ENCODE data around the gene TEX52.
"Not testable (repeated sequence)": the region's sequence is repeated elsewhere in the genome, so short reads cannot be mapped to it uniquely, and the experiment has no call there.

The TEX52 gene

GRCh38 chr12:2857021-2857431, at the start of gene TEX52:
TEX52 (minus strand) TSS chr12:2857039; CDS start chr12:2857026, 13 bp downstream.
- no peak for DNase-seq (ENCODE audit: low read depth)

GRCh38 chr12:2904260-2904659, 47.4 kb upstream of the TEX52 start:
- DNase-seq (ENCODE audit: low read depth), result no peak

DNA sequence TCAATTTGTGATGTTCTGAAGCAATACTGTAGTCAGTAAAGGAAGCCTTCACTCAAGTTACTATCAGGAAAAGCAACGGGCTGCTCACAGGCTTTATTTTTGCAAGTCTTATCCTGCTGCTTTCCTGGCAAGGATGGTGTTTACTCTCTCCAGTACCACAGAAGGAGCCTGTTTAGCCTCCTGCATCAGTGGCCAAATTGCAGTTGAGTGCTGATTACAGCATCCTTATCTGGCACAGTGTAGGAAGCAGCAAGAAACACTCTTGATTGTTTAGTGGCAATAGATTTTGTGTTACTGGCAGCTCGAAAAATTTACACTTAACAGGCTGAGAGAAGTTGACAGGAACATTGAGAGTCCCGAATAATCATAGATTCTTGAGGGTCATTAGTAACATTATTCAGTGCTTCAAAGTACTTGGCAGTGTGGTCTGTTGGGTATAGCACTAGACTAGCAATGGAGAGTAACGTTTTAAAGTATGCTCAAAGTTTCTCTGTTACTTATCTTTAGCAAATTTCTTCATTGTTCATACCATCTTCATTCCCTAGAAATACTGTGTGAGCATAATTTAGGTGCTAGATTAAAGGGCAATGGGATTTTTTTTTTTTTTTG, 45.5 kb upstream of the TEX52 start:
- DNase-seq (ENCODE audit: low read depth), result no peak

DNA sequence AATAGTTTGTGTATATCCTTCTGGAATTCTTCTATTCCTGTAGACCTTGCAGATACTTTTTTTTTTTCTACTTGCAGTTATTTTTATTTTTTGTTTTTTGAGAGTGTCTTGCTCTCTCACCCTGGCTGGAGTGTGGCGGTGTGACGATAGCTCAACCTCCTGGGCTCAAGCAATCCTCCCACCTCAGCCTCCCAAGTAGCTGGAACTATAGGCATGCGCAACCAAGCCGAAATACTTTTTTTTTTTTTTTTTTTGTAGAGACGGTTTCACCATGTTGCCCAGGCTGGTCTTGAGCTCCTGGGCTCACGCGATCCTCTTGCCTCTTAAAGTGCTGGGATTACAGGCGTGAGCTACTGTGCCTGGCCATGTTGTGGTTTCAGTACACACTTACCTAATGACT, 43.8 kb upstream of the TEX52 start:
- no peak for DNase-seq (ENCODE audit: low read depth)

DNA sequence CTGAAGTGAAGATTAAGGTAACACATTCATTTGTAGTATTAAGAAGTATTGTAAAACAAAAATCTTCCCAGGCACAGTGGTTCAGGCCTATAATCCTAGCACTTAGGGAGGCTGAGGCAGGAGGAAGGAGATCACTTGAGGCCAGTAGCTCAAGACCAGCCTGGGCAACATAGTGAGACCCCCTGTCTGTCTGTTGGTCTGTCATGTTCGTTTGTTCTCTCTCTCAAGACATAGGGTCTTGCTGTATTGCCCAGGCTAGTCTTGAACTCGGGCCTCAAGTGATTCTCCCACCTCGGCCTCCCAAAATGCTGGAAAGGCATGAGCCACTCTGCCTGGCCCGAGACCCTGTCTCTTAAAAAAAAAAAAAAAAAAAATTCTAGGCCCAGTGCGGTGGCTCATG, 40.6 kb upstream of the TEX52 start:
- no peak for DNase-seq (ENCODE audit: low read depth)

DNA sequence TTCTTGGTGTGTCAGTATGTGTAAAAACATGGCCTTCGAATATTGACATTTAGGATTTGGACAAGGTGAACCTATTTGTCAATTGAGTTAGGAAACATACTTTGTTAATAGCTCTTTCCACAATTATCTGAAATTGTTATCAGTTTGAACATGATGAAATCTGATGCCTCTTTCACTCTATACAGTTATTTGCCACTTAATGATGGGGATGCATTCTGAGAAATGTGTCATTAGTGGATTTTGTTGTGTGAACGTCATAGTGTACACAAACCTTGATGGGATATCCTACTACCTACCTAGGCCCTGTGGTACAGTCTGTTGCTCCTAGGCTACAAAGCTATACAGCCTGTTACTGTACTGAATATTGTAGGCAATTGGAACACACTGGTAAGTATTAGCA, 38.7 kb upstream of the TEX52 start:
- no peak for DNase-seq (ENCODE audit: low read depth)

DNA sequence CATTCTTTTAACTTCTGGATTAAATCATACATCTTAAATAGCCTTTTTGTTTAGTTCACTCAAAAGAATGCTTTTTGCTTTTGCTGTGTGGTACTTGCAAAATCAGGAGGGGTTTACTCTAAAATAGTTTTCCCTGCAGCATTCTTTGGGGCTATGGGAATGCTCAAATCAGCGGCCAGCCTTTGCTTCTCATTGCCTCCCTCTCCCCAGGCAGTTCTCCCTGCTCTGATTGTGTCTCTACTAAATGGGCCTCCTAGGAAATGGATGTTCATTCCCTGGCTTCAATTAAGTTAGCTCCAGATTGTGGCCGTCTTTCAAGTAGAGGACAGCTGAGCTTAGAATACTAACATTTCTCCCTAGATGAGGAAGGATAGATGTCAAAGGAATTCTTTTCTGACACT, 38.2 kb upstream of the TEX52 start:
- DNase-seq (ENCODE audit: low read depth), result no peak

DNA sequence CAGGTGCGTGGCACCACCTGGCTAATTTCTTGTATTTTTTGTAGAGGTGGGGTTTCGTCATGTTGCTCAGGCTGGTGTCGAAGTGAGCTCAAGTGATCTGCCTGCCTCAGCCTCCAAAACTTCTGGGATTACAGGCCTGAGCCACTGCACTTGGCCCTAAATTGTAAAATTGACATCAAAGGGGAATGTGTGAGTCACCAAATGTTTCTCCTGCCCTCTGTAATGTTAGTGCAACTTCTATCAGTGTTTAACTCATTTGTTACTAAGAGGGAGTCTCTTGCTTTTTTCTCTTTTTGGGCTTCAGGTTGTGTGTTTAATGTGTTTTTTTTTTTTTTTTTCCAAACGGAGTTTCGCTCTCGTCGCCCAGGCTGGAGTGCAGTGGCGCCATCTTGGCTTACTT, 36.2 kb upstream of the TEX52 start:
- DNase-seq (ENCODE audit: low read depth), result peak; percentile 52

- no peak for DNase-seq (ENCODE audit: low read depth)
Observed at GRCh38 chr12:2892246-2892645, 35.4 kb upstream of the TEX52 start.

GRCh38 chr12:2891240-2892053, 34.6 kb upstream of the TEX52 start:
- no peak for DNase-seq (ENCODE audit: low read depth)

- peak; percentile 84 for DNase-seq (ENCODE audit: low read depth)
Observed at GRCh38 chr12:2890388-2891239, 33.8 kb upstream of the TEX52 start, which contains the start of gene TULP3. TULP3 (plus strand) TSS chr12:2890891; CDS start chr12:2890948, 57 bp downstream.

- no peak for DNase-seq (ENCODE audit: low read depth)
Observed at GRCh38 chr12:2890001-2890387, 33.2 kb upstream of the TEX52 start.

- no peak for DNase-seq (ENCODE audit: low read depth)
Observed at GRCh38 chr12:2886768-2887450, 30.1 kb upstream of the TEX52 start.

GRCh38 chr12:2884810-2885209, 28.0 kb upstream of the TEX52 start:
- DNase-seq (ENCODE audit: low read depth), result no peak

DNA sequence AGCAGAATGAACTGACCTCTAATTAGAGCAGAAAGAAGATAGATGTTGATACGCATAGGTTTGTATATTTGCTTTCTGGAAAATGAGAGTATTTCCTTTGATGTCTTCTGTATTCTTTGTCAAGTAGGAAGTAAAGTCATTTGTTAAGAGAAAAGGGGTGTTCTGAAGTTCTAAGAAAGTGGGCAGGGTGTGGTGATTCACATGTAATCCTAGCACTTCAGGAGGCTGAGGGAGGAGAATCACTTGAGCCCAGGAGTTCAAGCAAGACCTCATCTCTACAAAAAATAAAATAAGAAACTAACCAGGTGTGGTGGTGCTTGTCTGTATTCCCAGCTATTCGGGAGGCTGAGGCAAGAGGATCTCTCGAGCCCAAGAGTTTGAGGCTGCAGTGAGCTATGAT, 23.0 kb upstream of the TEX52 start:
- no peak for DNase-seq (ENCODE audit: low read depth)

GRCh38 chr12:2877953-2878732, 21.3 kb upstream of the TEX52 start:
- no peak for DNase-seq (ENCODE audit: low read depth)

GRCh38 chr12:2877047-2877952, 20.5 kb upstream of the TEX52 start, which contains the start of the genes FOXM1 and RHNO1:
FOXM1 (minus strand) TSS chr12:2877174; CDS start chr12:2874478, 2,696 bp downstream.
RHNO1 (plus strand) TSS chr12:2877223; CDS start chr12:2885367, 8,144 bp downstream.
- DNase-seq (ENCODE audit: low read depth), result no peak

DNA sequence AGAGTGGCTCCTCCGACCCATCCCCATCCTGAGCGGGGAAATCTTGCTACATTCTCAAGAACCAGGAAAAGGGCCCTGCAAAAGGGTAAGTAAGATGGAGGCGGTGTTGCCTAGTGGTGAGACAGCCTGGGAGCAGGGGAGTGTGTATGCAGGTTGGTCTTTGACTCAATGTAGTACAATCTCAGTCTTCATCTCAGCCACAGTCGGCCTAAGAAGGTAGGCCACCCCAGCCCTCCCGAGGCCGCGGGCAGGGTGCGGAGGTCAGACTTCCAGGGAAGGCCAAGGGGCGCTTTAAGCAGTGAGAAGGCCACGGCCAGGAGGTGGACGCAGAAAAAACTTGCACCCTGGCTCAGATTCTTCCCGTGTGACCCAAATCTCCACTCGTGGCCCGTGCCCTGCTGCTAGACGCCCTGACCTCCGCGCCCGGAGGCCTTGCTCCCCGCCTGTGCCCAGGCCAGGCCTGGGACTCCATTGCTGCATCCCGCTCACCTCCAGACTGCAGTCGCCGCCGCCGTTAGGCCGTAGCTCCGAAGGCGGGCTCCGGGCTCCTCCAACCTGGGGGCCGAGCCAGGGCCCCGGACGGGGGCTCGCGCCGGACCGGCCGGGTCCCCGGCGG, 19.7 kb upstream of the TEX52 start:
- no peak for DNase-seq (ENCODE audit: low read depth)

- not testable (repeated sequence) for DNase-seq (ENCODE audit: low read depth)
Observed at GRCh38 chr12:2868986-2869632, 12.3 kb upstream of the TEX52 start.

Measured in non-pigmented ciliary epithelial cell (primary cell).